ENCODE data around the gene RAC3. TPM values are rescaled to one million over a fixed set of nuclear protein-coding genes. Genes with fewer than 3 reads are reported as not detected.

The RAC3 gene
- total and polyA plus RNA-seq, 9 of the 15 experiments (the other 6 are each of a cell fraction or from before 2014, with no cell fraction given) = 0.23 to 292 (median 118) TPM

GRCh38 chr17:82037092-82037888 is 5.8 kb downstream of the RAC3 start, which contains the start of gene DCXR (continued):
- TF ChIP-seq BHLHE40 (IDR thresholded peaks at IDR 0.05; ENCODE audit: low read length) (peak; percentile 82), ZNF444 (CRISPR knock-in tag; IDR thresholded peaks at IDR 0.05) (no peak), LCOR (CRISPR knock-in tag; IDR thresholded peaks at IDR 0.05) (peak; percentile 81; the same call in 1 of the 2 replicates), ZBTB7A (IDR thresholded peaks at IDR 0.05; ENCODE audit: borderline replicate concordance, control insufficient read depth, low read depth, low read length) (peak; percentile 76), ZFP30 (CRISPR knock-in tag; IDR thresholded peaks at IDR 0.05; ENCODE audit: borderline replicate concordance) (no peak), ZBTB40 (IDR thresholded peaks at IDR 0.05) (peak; percentile 38; the same call in 1 of the 2 replicates), ZBTB40 (CRISPR knock-in tag; IDR thresholded peaks at IDR 0.05) (no peak), ZNF354B (CRISPR knock-in tag; IDR thresholded peaks at IDR 0.05) (no peak), LEF1 (IDR thresholded peaks at IDR 0.05) (peak; percentile 31; the same call in 1 of the 2 replicates), FUS (optimal IDR thresholded peaks at IDR 0.05; ENCODE audit: low read depth, low read length) (peak; percentile 81), NONO (IDR thresholded peaks at IDR 0.05; ENCODE audit: low read depth in 2 of 2, low read length in 1 of 2) (peak; percentile 80 to 98; a peak in 3 of 4 replicates), BCL6 (CRISPR knock-in tag; IDR thresholded peaks at IDR 0.05) (no peak), ELF4 (CRISPR knock-in tag; IDR thresholded peaks at IDR 0.05) (0 out of 2 replicates have a peak, but pooled peaks have one; percentile 30), SUPT5H (IDR thresholded peaks at IDR 0.05) (peak; percentile 99), POLR2B (IDR thresholded peaks at IDR 0.05; ENCODE audit: low read depth, partially characterized antibody) (peak; percentile 97), CHD2 (IDR thresholded peaks at IDR 0.05; ENCODE audit: low read depth, low read length) (peak; percentile 35; the same call in 1 of the 2 replicates), NR1H2 (CRISPR knock-in tag; IDR thresholded peaks at IDR 0.05) (peak; percentile 12; the same call in 1 of the 2 replicates), CHCHD3 (CRISPR knock-in tag; IDR thresholded peaks at IDR 0.05) (0 out of 2 replicates have a peak, but pooled peaks have one; percentile 9), FOSL1 (tag; conservative IDR thresholded peaks at IDR 0.05) (peak; percentile 31; the same call in 1 of the 2 replicates), HDAC8 (tag; IDR thresholded peaks at IDR 0.05) (0 out of 2 replicates have a peak, but pooled peaks have one; percentile 18), ZNF41 (CRISPR knock-in tag; conservative IDR thresholded peaks at IDR 0.05) (no peak), ZFP36 (IDR thresholded peaks at IDR 0.05; ENCODE audit: low read depth, low read length, partially characterized antibody) (no peak)

Measured in K562 (cell line).